AG08396 (cell line): ENCODE measurements around the gene MAP3K8.
"Not testable (repeated sequence)": the region's sequence is repeated elsewhere in the genome, so short reads cannot be mapped to it uniquely, and the experiment has no call there.

Experiments
- DNase-seq: peaks from one replicate; pipeline ENCODE4 v3.0.0; 2012; ENCODE audit warnings: low spot score, mixed read lengths

MAP3K8 gene

GRCh38 chr10:30422981-30423654 lies 10.9 kb upstream of the MAP3K8 start:
- peak; percentile 84 for DNase-seq

GRCh38 chr10:30423655-30424275 lies 10.2 kb upstream of the MAP3K8 start:
- not testable (repeated sequence) for DNase-seq

- no peak for DNase-seq
Observed at GRCh38 chr10:30425336-30426075, 8.5 kb upstream of the MAP3K8 start.

- DNase-seq = no peak
Observed at GRCh38 chr10:30430544-30431298, 3.3 kb upstream of the MAP3K8 start.

GRCh38 chr10:30431435-30431911 lies 2.5 kb upstream of the MAP3K8 start:
- no peak for DNase-seq

GRCh38 chr10:30432622-30433305 lies 1.2 kb upstream of the MAP3K8 start:
- DNase-seq = no peak

GRCh38 chr10:30433306-30433729 lies 666 bp upstream of the MAP3K8 start:
- peak; percentile 63 for DNase-seq

- DNase-seq = peak; percentile 75
Observed at GRCh38 chr10:30434273-30435072, 489 bp downstream of the MAP3K8 start.

GRCh38 chr10:30435073-30435422 lies 1.1 kb downstream of the MAP3K8 start:
- peak; percentile 36 for DNase-seq

- not testable (repeated sequence) for DNase-seq
Observed at GRCh38 chr10:30435499-30436167, 1.6 kb downstream of the MAP3K8 start.

GRCh38 chr10:30436191-30436611 lies 2.2 kb downstream of the MAP3K8 start:
- peak; percentile 62 for DNase-seq

- DNase-seq = no peak
Observed at GRCh38 chr10:30436671-30437030, 2.7 kb downstream of the MAP3K8 start.

- peak; percentile 27 for DNase-seq
Observed at GRCh38 chr10:30437031-30437841, 3.3 kb downstream of the MAP3K8 start.

GRCh38 chr10:30438021-30438850 lies 4.3 kb downstream of the MAP3K8 start:
- DNase-seq = no peak

GRCh38 chr10:30439931-30440330 lies 5.9 kb downstream of the MAP3K8 start:
- no peak for DNase-seq

- no peak for DNase-seq
Observed at GRCh38 chr10:30442019-30442606, 8.1 kb downstream of the MAP3K8 start.

- DNase-seq = no peak
Observed at GRCh38 chr10:30443049-30443448, 9.1 kb downstream of the MAP3K8 start.

GRCh38 chr10:30445711-30446110 lies 11.7 kb downstream of the MAP3K8 start:
- peak; percentile 47 for DNase-seq
